Transverse colon (tissue), 4 donors: ENCODE results near the gene PDIA5. TPM values are rescaled to one million over a fixed set of nuclear protein-coding genes. Genes with fewer than 3 reads are reported as not detected.

Experiments used
- DNase-seq: peaks from one replicate; pipeline ENCODE4 v3.0.0-alpha.2; 2019
- H3K27ac ChIP-seq, 4 donors: fragments of 200-600 bp; sonication (generic); 2 replicates each; pipeline ENCODE4 v1.5.1; 2016 to 2018; ENCODE audit warnings: inconsistent platforms in 4 of 4
- H3K27me3 ChIP-seq: fragments of 200-600 bp; sonication (generic); 2 replicates; pipeline ENCODE4 v1.5.1; 2017; ENCODE audit warnings: inconsistent platforms
- H3K36me3 ChIP-seq, 4 donors: fragments of 200-600 bp; sonication (generic); 2 replicates each; pipeline ENCODE4 v1.5.1; 2017 to 2019; ENCODE audit warnings: inconsistent platforms in 4 of 4
- H3K4me1 ChIP-seq, 4 donors: fragments of 200-600 bp; sonication (generic); 2 replicates each; pipeline ENCODE4 v1.5.1; 2017 to 2020; ENCODE audit warnings: inconsistent platforms in 4 of 4
- H3K4me3 ChIP-seq, 4 donors: fragments of 200-600 bp; sonication (generic); 1 replicate in 1 of 4; 2 replicates in 3 of 4; pipeline versions ENCODE4 v1.5.1 to v1.6.1; 2017 to 2019; ENCODE audit warnings: inconsistent platforms in 4 of 4
- H3K9me3 ChIP-seq, 2 donors: fragments of 200-600 bp; sonication (generic); 2 replicates each; pipeline ENCODE4 v1.5.1; 2017 to 2019; ENCODE audit warnings: inconsistent platforms in 2 of 2
- EP300 ChIP-seq: sonication (generic); formaldehyde crosslinking; IDR thresholded peaks from one replicate; pipeline ENCODE4 v1.6.1; 2017; ENCODE audit warnings: antibody characterized with exemption, low read depth
- POLR2A ChIP-seq: fragments of 450-650 bp; IDR thresholded peaks from one replicate; pipeline ENCODE4 v1.6.1; 2016; ENCODE audit warnings: antibody characterized with exemption, mild to moderate bottlenecking, moderate library complexity
- POLR2AphosphoS5 ChIP-seq, 3 donors: sonication (generic); formaldehyde crosslinking; IDR thresholded peaks; one replicate each; pipeline ENCODE4 v1.6.1; 2016; ENCODE audit warnings: antibody characterized with exemption in 3 of 3
- WGBS, 2 donors: methylation state at CpG; one replicate each; pipeline ENCODE4 v1.1.5; 2018; ENCODE audit warnings: low coverage in 1 of 2; 5-methylcytosine and 5-hydroxymethylcytosine counted together
- in situ Hi-C, 4 donors: fragments of 200-750 bp; cut with MboI; loops; one replicate each; pipeline versions ENCODE4 v1.15.0 to v1.15.1; 2017; ENCODE audit warnings: low sequenced_read_pairs in 3 of 4, low pct_ligation_motif_present in 1 of 4, low pct_unique_long_range_greater_than_20kb in 1 of 4
- intact Hi-C: fragments of 100-400 bp; cut with DNase I; formaldehyde crosslinking; loops from one replicate; pipeline ENCODE4 v1.15.1; 2023; ENCODE audit warnings: low total_unique reads
- total RNA-seq, 4 donors: library from RNA; depleted of rRNA; stranded (reverse); fragments of >200 nt; gene quantifications; one replicate each; pipeline ENCODE4 v1.1.0, GENCODE V29; 2016
- TF ChIP-seq, protein P1 (sequence below), 5 experiments: fragments of 200-600 bp in 3 of 5; fragments of 450-650 bp in 2 of 5; sonication (generic) in 3 of 5; IDR thresholded peaks; 1 replicate in 2 of 5; 2 replicates in 3 of 5; pipeline ENCODE4 v1.5.1; 2016 to 2017; ENCODE audit warnings: antibody characterized with exemption in 5 of 5, inconsistent platforms in 3 of 5, mild to moderate bottlenecking in 2 of 5, moderate library complexity in 1 of 5

Gene PDIA5
- total RNA-seq, 4 donors from 2014 or later = 17.3 to 185 (median 65.1) TPM

DNA sequence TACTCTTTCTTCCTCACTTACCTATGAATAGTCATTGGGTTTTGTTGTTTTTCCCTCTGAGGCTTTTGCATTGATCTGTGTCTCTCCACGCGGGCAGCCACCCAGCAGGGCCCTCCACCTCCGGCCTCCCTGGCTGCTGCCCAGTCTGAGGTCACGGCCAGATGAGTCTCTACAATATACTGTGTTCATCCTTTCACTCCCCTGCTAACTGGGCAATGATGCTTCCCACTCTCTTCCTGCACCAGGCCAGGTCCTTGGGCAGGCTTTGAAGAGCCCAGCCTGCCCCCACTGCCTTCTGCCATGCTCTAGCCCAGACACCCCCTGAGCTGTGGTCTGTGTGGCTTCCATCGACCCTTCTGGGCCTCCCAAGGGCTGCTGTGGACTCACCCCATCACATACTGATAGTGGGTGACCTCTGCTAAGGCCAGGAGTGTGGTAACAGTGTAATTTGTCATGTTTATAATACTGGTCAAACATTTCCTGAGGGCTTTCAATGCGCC is 18.0 kb downstream of the PDIA5 start:
- intact Hi-C loops (no loop called here), in situ Hi-C loops (no loop called here)
- DNase-seq = no peak
- Histone ChIP-seq H3K9me3 (no peaks in the 10 kb centered on the region), H3K4me3 (no peak overlapping the region), H3K4me1 (peaks cover 30 to 72% (median 47%) of the 10 kb centered on the region in 4 donors), H3K36me3 (no peaks in the 10 kb centered on the region), H3K27me3 (no peaks in the 10 kb centered on the region), H3K27ac (peak overlapping the region; percentile 44 to 64 (median 56))
- TF ChIP-seq, protein P1, sequence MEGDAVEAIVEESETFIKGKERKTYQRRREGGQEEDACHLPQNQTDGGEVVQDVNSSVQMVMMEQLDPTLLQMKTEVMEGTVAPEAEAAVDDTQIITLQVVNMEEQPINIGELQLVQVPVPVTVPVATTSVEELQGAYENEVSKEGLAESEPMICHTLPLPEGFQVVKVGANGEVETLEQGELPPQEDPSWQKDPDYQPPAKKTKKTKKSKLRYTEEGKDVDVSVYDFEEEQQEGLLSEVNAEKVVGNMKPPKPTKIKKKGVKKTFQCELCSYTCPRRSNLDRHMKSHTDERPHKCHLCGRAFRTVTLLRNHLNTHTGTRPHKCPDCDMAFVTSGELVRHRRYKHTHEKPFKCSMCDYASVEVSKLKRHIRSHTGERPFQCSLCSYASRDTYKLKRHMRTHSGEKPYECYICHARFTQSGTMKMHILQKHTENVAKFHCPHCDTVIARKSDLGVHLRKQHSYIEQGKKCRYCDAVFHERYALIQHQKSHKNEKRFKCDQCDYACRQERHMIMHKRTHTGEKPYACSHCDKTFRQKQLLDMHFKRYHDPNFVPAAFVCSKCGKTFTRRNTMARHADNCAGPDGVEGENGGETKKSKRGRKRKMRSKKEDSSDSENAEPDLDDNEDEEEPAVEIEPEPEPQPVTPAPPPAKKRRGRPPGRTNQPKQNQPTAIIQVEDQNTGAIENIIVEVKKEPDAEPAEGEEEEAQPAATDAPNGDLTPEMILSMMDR (IDR thresholded peaks at IDR 0.05) = no peak
- no peak for TF ChIP-seq EP300
- 64 to 79% methylated on average over 4 to 6 of the region's 6 CpGs for WGBS, 2 donors

DNA sequence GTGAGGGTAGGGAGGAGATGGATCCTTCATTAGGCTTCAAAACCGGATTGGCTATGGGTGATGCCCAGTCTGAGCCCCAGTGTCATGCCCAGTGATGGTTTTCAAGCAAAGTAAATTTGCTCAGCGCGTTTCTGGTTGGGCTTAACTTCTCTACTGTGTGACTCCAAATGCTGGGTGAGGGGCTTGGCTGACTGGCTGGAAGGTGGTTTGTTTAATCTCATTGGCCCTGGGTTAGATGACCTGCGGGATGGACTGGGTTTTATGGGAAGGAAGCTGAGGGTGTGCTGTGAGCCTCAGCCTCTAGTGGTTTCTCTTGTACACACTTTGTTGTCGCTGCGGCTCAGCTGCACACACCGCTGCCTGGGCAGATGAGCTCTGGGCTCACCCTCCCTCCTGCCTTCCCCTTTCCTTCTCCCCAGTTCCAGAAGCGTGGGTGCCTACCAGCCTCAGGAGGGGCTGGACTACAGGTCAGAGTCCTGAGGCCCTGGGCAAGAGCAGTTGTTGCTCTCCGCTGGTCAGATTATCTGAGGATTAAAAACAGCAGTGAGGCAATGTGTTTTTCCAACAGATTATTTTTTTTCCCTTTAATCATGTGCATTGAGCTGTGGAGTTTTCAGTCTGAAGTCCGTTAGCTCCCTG is 18.6 kb downstream of the PDIA5 start:
- Histone ChIP-seq H3K36me3 (no peaks in the 10 kb centered on the region), H3K27ac (peak overlapping the region; percentile 44 to 64 (median 56)), H3K9me3 (no peaks in the 10 kb centered on the region), H3K4me1 (peaks cover 32 to 73% (median 46%) of the 10 kb centered on the region in 4 donors), H3K4me3 (no peak overlapping the region), H3K27me3 (no peaks in the 10 kb centered on the region)
- in situ Hi-C loops = no loop called here
- TF ChIP-seq POLR2A (no peak), EP300 (no peak), POLR2AphosphoS5 (IDR thresholded peaks at IDR 0.05) (no peak)
- TF ChIP-seq, protein P1 (IDR thresholded peaks at IDR 0.05) = no peak
- DNase-seq = no peak
- WGBS, 2 donors = 67 to 77% methylated on average over 1 to 10 of the region's 10 CpGs
- intact Hi-C loops = no loop called here

DNA sequence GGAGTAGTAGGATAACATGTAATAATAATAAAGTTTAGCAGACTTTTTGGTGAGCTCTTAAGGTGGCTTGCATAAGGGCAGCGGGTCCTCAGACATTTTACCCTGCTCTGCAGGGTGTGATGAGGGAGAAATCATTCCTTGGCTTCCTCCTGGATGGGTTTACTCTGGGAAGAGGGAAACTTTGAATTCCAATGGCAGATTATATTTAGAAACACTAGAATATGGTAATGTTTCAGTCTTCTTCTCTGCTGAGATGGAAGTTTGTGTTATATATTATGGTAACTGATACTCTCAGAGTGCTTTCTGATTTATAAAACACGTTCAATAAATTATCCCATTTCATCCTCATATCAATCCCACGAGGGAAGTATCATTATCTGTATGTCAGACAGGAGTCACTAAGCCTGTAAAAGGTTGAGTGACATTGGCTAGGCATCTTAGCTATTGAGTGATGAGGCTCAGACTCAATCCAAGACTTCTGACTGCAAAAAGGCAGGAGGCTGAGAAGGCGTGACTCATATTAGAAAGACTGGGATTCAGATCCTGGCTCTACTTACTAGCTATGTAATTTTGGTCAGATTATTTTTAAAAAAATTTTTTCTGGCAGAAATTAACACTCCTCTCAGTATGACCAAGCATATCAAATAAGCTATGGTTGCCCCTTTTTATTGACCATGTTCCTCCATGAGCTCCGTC is 19.3 kb downstream of the PDIA5 start:
- Histone ChIP-seq H3K9me3 (no peaks in the 10 kb centered on the region), H3K4me1 (peaks cover 30 to 70% (median 44%) of the 10 kb centered on the region in 4 donors), H3K36me3 (no peaks in the 10 kb centered on the region), H3K4me3 (no peak overlapping the region), H3K27me3 (no peaks in the 10 kb centered on the region), H3K27ac (peak overlapping the region; percentile 44 to 64 (median 56))
- intact Hi-C loops (no loop called here), in situ Hi-C loops (no loop called here)
- TF ChIP-seq EP300 (no peak), POLR2AphosphoS5 (IDR thresholded peaks at IDR 0.05) (no peak), POLR2A (no peak)
- TF ChIP-seq, protein P1 (IDR thresholded peaks at IDR 0.05) = no peak
- no peak for DNase-seq
- WGBS, 2 donors = 59 to 75% methylated on average over 4 to 5 of the region's 5 CpGs

DNA sequence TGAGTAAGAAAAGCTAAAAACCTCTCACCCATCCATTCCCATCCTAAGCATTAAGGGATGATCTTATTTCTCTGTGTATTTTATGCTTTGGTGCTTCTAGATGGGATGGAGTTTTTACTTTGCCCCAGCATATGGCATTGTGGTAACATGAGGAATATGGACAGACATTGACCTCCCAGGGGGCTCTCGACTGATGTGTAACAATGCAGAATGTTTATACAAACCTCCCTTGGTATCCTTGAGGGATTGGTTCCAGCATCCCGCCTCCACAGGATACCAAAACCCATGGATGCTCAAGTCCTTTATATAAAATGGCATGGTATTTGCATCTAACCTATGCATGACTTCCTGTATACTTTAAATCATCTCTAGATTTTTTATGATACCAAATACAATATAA is 21.6 kb downstream of the PDIA5 start:
- WGBS, 2 donors = 75% methylated on average over 2 of the region's 2 CpGs; no CpG with 5 or more reads in 1 of the 2 donors
- Histone ChIP-seq H3K4me3 (no peak overlapping the region), H3K27ac (no peak overlapping the region), H3K4me1 (peaks cover 17 to 47% (median 24%) of the 10 kb centered on the region in 4 donors), H3K27me3 (no peaks in the 10 kb centered on the region), H3K36me3 (no peaks in the 10 kb centered on the region), H3K9me3 (no peaks in the 10 kb centered on the region)
- TF ChIP-seq POLR2A = no peak
- TF ChIP-seq, protein P1 (IDR thresholded peaks at IDR 0.05) = no peak
- no peak for TF ChIP-seq EP300
- TF ChIP-seq POLR2AphosphoS5 (IDR thresholded peaks at IDR 0.05) = no peak
- DNase-seq = no peak
- in situ Hi-C loops = no loop called here
- intact Hi-C loops = no loop called here
